AG08396 (cell line): Measurements from ENCODE around the gene S100A10.

Source experiments
- DNase-seq: peaks from one replicate; pipeline ENCODE4 v3.0.0; 2012; ENCODE audit warnings: low spot score, mixed read lengths

The S100A10 gene

GRCh38 chr1:152013664-152014237 lies 20.1 kb upstream of the S100A10 start:
- DNase-seq: peak; percentile 44

- DNase-seq: no peak
Observed at GRCh38 chr1:152009691-152010090, 16.0 kb upstream of the S100A10 start.

- no peak for DNase-seq
Observed at GRCh38 chr1:152007047-152007446, 13.4 kb upstream of the S100A10 start.

GRCh38 chr1:152005360-152005912 lies 11.8 kb upstream of the S100A10 start:
- no peak for DNase-seq

GRCh38 chr1:152003846-152004442 lies 10.3 kb upstream of the S100A10 start:
- DNase-seq: no peak

- no peak for DNase-seq
Observed at GRCh38 chr1:152002960-152003359, 9.3 kb upstream of the S100A10 start.

GRCh38 chr1:152001631-152002584 lies 8.2 kb upstream of the S100A10 start:
- DNase-seq: peak; percentile 79

GRCh38 chr1:152000964-152001630 lies 7.4 kb upstream of the S100A10 start:
- DNase-seq: no peak

GRCh38 chr1:151998611-151999362 lies 5.1 kb upstream of the S100A10 start:
- DNase-seq: no peak

- no peak for DNase-seq
Observed at GRCh38 chr1:151997284-151997570, 3.6 kb upstream of the S100A10 start.

- DNase-seq: no peak
Observed at GRCh38 chr1:151995774-151996173, 2.1 kb upstream of the S100A10 start.

GRCh38 chr1:151994956-151995355 lies 1.3 kb upstream of the S100A10 start:
- DNase-seq: peak; percentile 65

- no peak for DNase-seq
Observed at GRCh38 chr1:151993084-151993733, 450 bp downstream of the S100A10 start.

GRCh38 chr1:151992303-151993083 lies 1.2 kb downstream of the S100A10 start:
- peak; percentile 75 for DNase-seq

- no peak for DNase-seq
Observed at GRCh38 chr1:151991663-151992302, 1.9 kb downstream of the S100A10 start.

GRCh38 chr1:151990856-151991198 lies 2.8 kb downstream of the S100A10 start:
- DNase-seq: peak; percentile 26

- DNase-seq: no peak
Observed at GRCh38 chr1:151990058-151990855, 3.4 kb downstream of the S100A10 start.

- DNase-seq: peak; percentile 78
Observed at GRCh38 chr1:151989211-151989862, 4.3 kb downstream of the S100A10 start.
